MCF 10A (cell line): ENCODE data around the gene GKN2. TPM values are rescaled to one million over a fixed set of nuclear protein-coding genes. Genes with fewer than 3 reads are reported as not detected.
"Not testable (repeated sequence)": the region's sequence is repeated elsewhere in the genome, so short reads cannot be mapped to it uniquely, and the experiment has no call there.

Source experiments
- BruUV-seq: library from RNA; stranded (reverse); fragments of 400-500 nt; replicated peaks from 2 replicates; lab custom pipeline; 2021; lab: Mats Ljungman, UMichigan
- CTCF ChIA-PET: fragments of 300-600 bp; sonication (Branson Sonifier 250); formaldehyde crosslinking; extraction: SDS; loops from one replicate; lab custom pipeline; 2021; ENCODE audit warnings: antibody characterized with exemption, inconsistent platforms; lab: Yijun Ruan, JAX
- POLR2A ChIA-PET: fragments of 300-600, 350-650 bp; sonication (Branson Sonifier 250); formaldehyde crosslinking; extraction: SDS; loops from one replicate; lab custom pipeline; 2020; ENCODE audit warnings: antibody characterized with exemption, inconsistent platforms; lab: Yijun Ruan, JAX
- DNase-seq: peaks from one replicate; pipeline ENCODE4 v3.0.0-alpha.2; 2018; ENCODE audit not compliant: unreplicated experiment
- H3K27ac Mint-ChIP-seq: one replicate; pipeline ENCODE4 v1.8.0; 2022; ENCODE audit warnings: mild to moderate bottlenecking, low read depth, mixed read lengths; ENCODE audit not compliant: unreplicated experiment
- H3K27me3 Mint-ChIP-seq: one replicate; pipeline ENCODE4 v1.8.0; 2022; ENCODE audit warnings: mixed read lengths; ENCODE audit not compliant: insufficient read depth, unreplicated experiment
- H3K36me3 Mint-ChIP-seq: one replicate; pipeline ENCODE4 v1.8.0; 2022; ENCODE audit warnings: mild to moderate bottlenecking, moderate library complexity, mixed read lengths; ENCODE audit not compliant: insufficient read depth, unreplicated experiment
- H3K4me1 Mint-ChIP-seq: one replicate; pipeline ENCODE4 v1.8.0; 2022; ENCODE audit warnings: mixed read lengths; ENCODE audit not compliant: insufficient read depth, unreplicated experiment
- H3K4me3 Mint-ChIP-seq: one replicate; pipeline ENCODE4 v1.8.0; 2022; ENCODE audit warnings: mild to moderate bottlenecking, moderate library complexity, mixed read lengths; ENCODE audit not compliant: unreplicated experiment
- H3K9me3 Mint-ChIP-seq: one replicate; pipeline ENCODE4 v1.8.0; 2022; ENCODE audit warnings: mixed read lengths; ENCODE audit not compliant: unreplicated experiment
- CTCF ChIP-seq: fragments of 200-600 bp; IDR thresholded peaks from one replicate; pipeline ENCODE4 v1.8.0; 2022; ENCODE audit warnings: antibody characterized with exemption, mild to moderate bottlenecking; ENCODE audit not compliant: unreplicated experiment
- intact Hi-C: fragments of 100-400 bp; cut with micrococcal nuclease; formaldehyde crosslinking; loops from 2 replicates; pipeline ENCODE4 v1.14.1; 2022
- total RNA-seq: library from RNA; stranded (reverse); gene quantifications from 2 replicates; pipeline ENCODE4 v1.2.3, GENCODE V29; 2022

The GKN2 gene
- total RNA-seq, 1 experiment from 2014 or later: not detected

- H3K4me1 Mint-ChIP-seq: no peaks in the 10 kb centered on the region
- BruUV-seq: no TSS peak
- peaks cover 15% of the 10 kb centered on the region for H3K9me3 Mint-ChIP-seq
- POLR2A ChIA-PET: interaction anchor here (0.7 kb wide), 1 partner anchor 16 kb away, joined by 3 read pairs; no protein-coding TSS in a partner anchor
- no peak for TF ChIP-seq CTCF
- CTCF ChIA-PET: interaction anchor here (0.5 to 1.0 kb wide), 3 partner anchors 193 to 412 kb away, joined by 3 read pairs; no protein-coding TSS in a partner anchor
- no peaks in the 10 kb centered on the region for H3K27me3 Mint-ChIP-seq
- H3K36me3 Mint-ChIP-seq: peaks cover 5% of the 10 kb centered on the region
- intact Hi-C loops: loop anchor here (2.0 kb wide), 1 partner anchor 193 kb away; no protein-coding TSS in a partner anchor
- DNase-seq: no peak
- H3K4me3 Mint-ChIP-seq: no peak overlapping the region
- H3K27ac Mint-ChIP-seq: no peak overlapping the region
Observed at GRCh38 chr2:68901561-68901960, 51.1 kb downstream of the GKN2 start.

- peak; percentile 27 for TF ChIP-seq CTCF
- Mint-ChIP-seq H3K27ac (no peak overlapping the region), H3K4me3 (no peak overlapping the region), H3K36me3 (peaks cover 5% of the 10 kb centered on the region), H3K27me3 (no peaks in the 10 kb centered on the region), H3K9me3 (peaks cover 15% of the 10 kb centered on the region), H3K4me1 (no peaks in the 10 kb centered on the region)
- ChIA-PET POLR2A (no interaction called here), CTCF (interaction anchor here (0.5 to 1.0 kb wide), 3 partner anchors 193 to 412 kb away, joined by 3 read pairs; no protein-coding TSS in a partner anchor)
- no TSS peak for BruUV-seq
- peak; percentile 34 for DNase-seq
- intact Hi-C loops: loop anchor here (2.0 kb wide), 1 partner anchor 192 kb away; no protein-coding TSS in a partner anchor
Observed at GRCh38 chr2:68901199-68901514, 51.5 kb downstream of the GKN2 start.

- ChIA-PET CTCF (interaction anchor here (0.5 to 1.0 kb wide), 3 partner anchors 157 to 412 kb away, joined by 3 read pairs; no protein-coding TSS in a partner anchor), POLR2A (no interaction called here)
- H3K27ac Mint-ChIP-seq: no peak overlapping the region
- DNase-seq: no peak
- H3K27me3 Mint-ChIP-seq: no peaks in the 10 kb centered on the region
- BruUV-seq: no TSS peak
- intact Hi-C loops: loop anchor here (2.0 kb wide), 1 partner anchor 192 kb away; no protein-coding TSS in a partner anchor
- H3K4me1 Mint-ChIP-seq: no peaks in the 10 kb centered on the region
- H3K4me3 Mint-ChIP-seq: no peak overlapping the region
- peaks cover 5% of the 10 kb centered on the region for H3K36me3 Mint-ChIP-seq
- no peak for TF ChIP-seq CTCF
- H3K9me3 Mint-ChIP-seq: peaks cover 15% of the 10 kb centered on the region
Observed at GRCh38 chr2:68900496-68901198, 52.0 kb downstream of the GKN2 start.

GRCh38 chr2:68895981-68896380 lies 56.7 kb downstream of the GKN2 start:
- CTCF ChIA-PET: interaction anchor here (0.5 to 1.7 kb wide), 3 partner anchors 17 to 630 kb away, joined by 3 to 7 read pairs (median 3); no protein-coding TSS in a partner anchor
- H3K4me1 Mint-ChIP-seq, POLR2A ChIA-PET, H3K27me3 Mint-ChIP-seq, H3K36me3 Mint-ChIP-seq, intact Hi-C loops, H3K27ac Mint-ChIP-seq, H3K4me3 Mint-ChIP-seq, BruUV-seq, H3K9me3 Mint-ChIP-seq, DNase-seq: not testable (repeated sequence)

Other genes starting within 250 kb of the GKN2 start
- gene ARHGAP25, start 218.1 kb downstream of the GKN2 start, total RNA-seq: 0.93 TPM in 2 replicates
- gene BMP10, start 81.5 kb downstream of the GKN2 start, total RNA-seq: not detected in 2 replicates
- gene GKN1, start 21.7 kb upstream of the GKN2 start, total RNA-seq: not detected in 2 replicates
- 33.1 and 33.8 TPM in 2 replicates for gene ANTXR1, start 60.3 kb upstream of the GKN2 start, total RNA-seq